HEK293 (cell line): ENCODE measurements around the gene OR6N2.

ENCODE experiments used
- CTCF ChIA-PET: fragments of 350-600 bp; formaldehyde crosslinking; extraction: SDS; loops from one replicate; lab custom pipeline; 2021; ENCODE audit warnings: antibody characterized with exemption; lab: Yijun Ruan, JAX
- POLR2A ChIA-PET: fragments of 300-600 bp; formaldehyde crosslinking; extraction: SDS; loops from one replicate; lab custom pipeline; 2020; ENCODE audit warnings: antibody characterized with exemption, inconsistent platforms; lab: Yijun Ruan, JAX
- H3K27ac ChIP-seq: fragments of 200-500 bp; sonication (Bioruptor generic); 2 replicates; pipeline ENCODE4 v1.5.1; 2014; ENCODE audit warnings: low read depth, low read length, control low read depth, inconsistent platforms; ENCODE audit errors: extremely low read depth
- H3K36me3 ChIP-seq, 2 experiments: fragments of 200-500 bp in 1 of 2; sonication (Bioruptor generic) in 1 of 2; 1 replicate in 1 of 2; 2 replicates in 1 of 2; pipeline ENCODE4 v1.5.1; 2014 to 2017; ENCODE audit warnings: inconsistent platforms in 2 of 2, low read length in 2 of 2; ENCODE audit not compliant: control insufficient read depth in 2 of 2, insufficient read depth in 1 of 2
- H3K4me1 ChIP-seq: fragments of 200-500 bp; sonication (Bioruptor generic); 2 replicates; pipeline ENCODE4 v1.5.1; 2014; ENCODE audit warnings: mild to moderate bottlenecking, low read length, inconsistent platforms; ENCODE audit not compliant: control insufficient read depth, insufficient read depth
- H3K4me3 ChIP-seq: 2 replicates; pipeline ENCODE4 v1.5.1; 2011; ENCODE audit warnings: low read depth, mild to moderate bottlenecking, control low read depth, low read length, moderate library complexity
- H3K9me3 ChIP-seq: fragments of 200-500 bp; sonication (Bioruptor generic); 2 replicates; pipeline ENCODE4 v1.5.1; 2014; ENCODE audit warnings: low read depth, low read length, inconsistent platforms; ENCODE audit not compliant: control insufficient read depth, insufficient read depth
- ATF2 ChIP-seq: fragments of 450-650 bp; formaldehyde crosslinking; IDR thresholded peaks from 2 replicates; pipeline ENCODE4 v1.5.1; 2016; ENCODE audit warnings: missing biosample characterization, missing genetic modification characterization, low read depth
- GLI4 ChIP-seq: fragments of 450-650 bp; formaldehyde crosslinking; IDR thresholded peaks from 2 replicates; pipeline ENCODE4 v1.5.1; 2016; ENCODE audit warnings: missing biosample characterization, missing genetic modification characterization
- GLIS1 ChIP-seq: fragments of 450-650 bp; formaldehyde crosslinking; IDR thresholded peaks from 2 replicates; pipeline ENCODE4 v1.5.1; 2016; ENCODE audit warnings: missing biosample characterization, missing genetic modification characterization
- KLF8 ChIP-seq: fragments of 450-650 bp; formaldehyde crosslinking; IDR thresholded peaks from 2 replicates; pipeline ENCODE4 v1.5.1; 2016; ENCODE audit warnings: missing biosample characterization, missing genetic modification characterization
- PRDM10 ChIP-seq: fragments of 450-650 bp; formaldehyde crosslinking; IDR thresholded peaks from 2 replicates; pipeline ENCODE4 v1.5.1; 2016; ENCODE audit warnings: missing biosample characterization, missing genetic modification characterization
- PRDM4 ChIP-seq: fragments of 450-650 bp; formaldehyde crosslinking; IDR thresholded peaks from 2 replicates; pipeline ENCODE4 v1.5.1; 2017; ENCODE audit warnings: missing biosample characterization, missing genetic modification characterization
- TCF7L2 ChIP-seq: IDR thresholded peaks from 2 replicates; pipeline ENCODE4 v1.6.1; 2011; ENCODE audit warnings: low read depth, mild to moderate bottlenecking, inconsistent platforms, low read length, moderate library complexity, borderline replicate concordance
- ZFHX2 ChIP-seq: fragments of 450-650 bp; formaldehyde crosslinking; conservative IDR thresholded peaks from 2 replicates; pipeline ENCODE4 v1.5.1; 2016; ENCODE audit warnings: missing biosample characterization, missing genetic modification characterization
- ZFP41 ChIP-seq: fragments of 450-650 bp; formaldehyde crosslinking; IDR thresholded peaks from 2 replicates; pipeline ENCODE4 v1.5.1; 2016; ENCODE audit warnings: missing biosample characterization, missing genetic modification characterization, borderline replicate concordance
- ZNF10 ChIP-seq: fragments of 450-650 bp; formaldehyde crosslinking; IDR thresholded peaks from 2 replicates; pipeline ENCODE4 v1.5.1; 2017; ENCODE audit warnings: missing biosample characterization, missing genetic modification characterization
- ZNF133 ChIP-seq: fragments of 450-650 bp; formaldehyde crosslinking; IDR thresholded peaks from 2 replicates; pipeline ENCODE4 v1.5.1; 2016; ENCODE audit warnings: missing biosample characterization, missing genetic modification characterization
- ZNF24 ChIP-seq: fragments of 450-650 bp; formaldehyde crosslinking; IDR thresholded peaks from 2 replicates; pipeline ENCODE4 v1.5.1; 2016; ENCODE audit warnings: missing biosample characterization, missing genetic modification characterization
- ZNF311 ChIP-seq: fragments of 450-650 bp; formaldehyde crosslinking; IDR thresholded peaks from 2 replicates; pipeline ENCODE4 v1.5.1; 2017; ENCODE audit warnings: missing biosample characterization, missing genetic modification characterization, borderline replicate concordance
- ZNF362 ChIP-seq: fragments of 450-650 bp; formaldehyde crosslinking; IDR thresholded peaks from 2 replicates; pipeline ENCODE4 v1.5.1; 2016; ENCODE audit warnings: missing biosample characterization, missing genetic modification characterization
- ZNF37A ChIP-seq: fragments of 450-650 bp; IDR thresholded peaks from 2 replicates; pipeline ENCODE4 v1.5.1; 2018; ENCODE audit warnings: missing biosample characterization, missing genetic modification characterization
- ZNF48 ChIP-seq: fragments of 450-650 bp; formaldehyde crosslinking; IDR thresholded peaks from 2 replicates; pipeline ENCODE4 v1.5.1; 2016; ENCODE audit warnings: missing biosample characterization, missing genetic modification characterization
- ZNF529 ChIP-seq: fragments of 450-650 bp; formaldehyde crosslinking; IDR thresholded peaks from 2 replicates; pipeline ENCODE4 v1.5.1; 2017; ENCODE audit warnings: missing genetic modification characterization, missing biosample characterization; ENCODE audit not compliant: insufficient replicate concordance
- ZNF580 ChIP-seq: fragments of 450-650 bp; formaldehyde crosslinking; IDR thresholded peaks from 2 replicates; pipeline ENCODE4 v1.5.1; 2016; ENCODE audit warnings: missing biosample characterization, missing genetic modification characterization
- ZNF623 ChIP-seq: fragments of 450-650 bp; formaldehyde crosslinking; IDR thresholded peaks from 2 replicates; pipeline ENCODE4 v1.5.1; 2016; ENCODE audit warnings: missing biosample characterization, missing genetic modification characterization
- ZNF629 ChIP-seq: fragments of 450-650 bp; formaldehyde crosslinking; IDR thresholded peaks from 2 replicates; pipeline ENCODE4 v1.5.1; 2017; ENCODE audit warnings: missing biosample characterization, missing genetic modification characterization
- ZNF639 ChIP-seq: fragments of 450-650 bp; formaldehyde crosslinking; IDR thresholded peaks from 2 replicates; pipeline ENCODE4 v1.5.1; 2016; ENCODE audit warnings: missing biosample characterization, missing genetic modification characterization
- ZNF768 ChIP-seq: fragments of 450-650 bp; formaldehyde crosslinking; IDR thresholded peaks from 2 replicates; pipeline ENCODE4 v1.5.1; 2018; ENCODE audit warnings: missing biosample characterization, mild to moderate bottlenecking, missing genetic modification characterization
- ZSCAN30 ChIP-seq: fragments of 450-650 bp; IDR thresholded peaks from 2 replicates; pipeline ENCODE4 v1.5.1; 2018; ENCODE audit warnings: missing biosample characterization, mild to moderate bottlenecking, missing genetic modification characterization, moderate library complexity

Gene OR6N2

GRCh38 chr1:158803678-158804077, 22.7 kb upstream of the OR6N2 start (continued):
- no peak for TF ChIP-seq ZNF639
- TF ChIP-seq, all 188 proteins: peak for 0

- CTCF ChIA-PET, result no interaction called here
- no peak overlapping the region for H3K4me3 ChIP-seq
- POLR2A ChIA-PET, result no interaction called here
- TF ChIP-seq GLIS1 (tag by site-specific recombination) (no peak), KLF8 (tag by site-specific recombination) (no peak), ZNF10 (tag by site-specific recombination) (no peak), TCF7L2 (no peak), ZNF24 (tag by site-specific recombination) (no peak), ZSCAN30 (tag by site-specific recombination) (no peak), PRDM4 (tag by site-specific recombination) (no peak), GLI4 (tag by site-specific recombination) (no peak), ZNF362 (tag by site-specific recombination) (no peak), ATF2 (tag by site-specific recombination) (no peak), ZFP41 (tag by site-specific recombination) (no peak), ZNF623 (tag by site-specific recombination) (no peak), ZNF580 (no peak)
- H3K27ac ChIP-seq, result no peak overlapping the region
- H3K36me3 ChIP-seq, result no peaks in the 10 kb centered on the region
- no peaks in the 10 kb centered on the region for H3K9me3 ChIP-seq
- H3K4me1 ChIP-seq, result no peaks in the 10 kb centered on the region
These were observed 20.4 kb upstream of the OR6N2 start for GRCh38 chr1:158801396-158801795.

GRCh38 chr1:158800526-158800925, 19.5 kb upstream of the OR6N2 start:
- Histone ChIP-seq H3K4me3 (no peak overlapping the region), H3K27ac (no peak overlapping the region), H3K4me1 (no peaks in the 10 kb centered on the region), H3K9me3 (no peaks in the 10 kb centered on the region), H3K36me3 (no peaks in the 10 kb centered on the region)
- POLR2A ChIA-PET, result no interaction called here
- CTCF ChIA-PET, result no interaction called here
- no peak for TF ChIP-seq ZNF37A (tag by site-specific recombination)
- TF ChIP-seq PRDM10, result no peak
- TF ChIP-seq ZNF133 (tag by site-specific recombination), result no peak
- TF ChIP-seq ZNF768 (tag by site-specific recombination), result no peak
- no peak for TF ChIP-seq ZNF629 (tag by site-specific recombination)
- TF ChIP-seq ZNF311, result no peak
- no peak for TF ChIP-seq ZFHX2
- no peak for TF ChIP-seq ZNF48 (tag by site-specific recombination)
- TF ChIP-seq ZNF529, result no peak
